GM21381 (cell line): ENCODE measurements around the gene UBR1.
"Not testable (repeated sequence)": the region's sequence is repeated elsewhere in the genome, so short reads cannot be mapped to it uniquely, and the experiment has no call there.

Experiments
- ATAC-seq: cut with Tn5 transposase; IDR thresholded peaks from one replicate; pipeline ENCODE4 v1.9.1; 2021; ENCODE audit warnings: mild to moderate bottlenecking, moderate library complexity; ENCODE audit not compliant: unreplicated experiment

The UBR1 gene

DNA sequence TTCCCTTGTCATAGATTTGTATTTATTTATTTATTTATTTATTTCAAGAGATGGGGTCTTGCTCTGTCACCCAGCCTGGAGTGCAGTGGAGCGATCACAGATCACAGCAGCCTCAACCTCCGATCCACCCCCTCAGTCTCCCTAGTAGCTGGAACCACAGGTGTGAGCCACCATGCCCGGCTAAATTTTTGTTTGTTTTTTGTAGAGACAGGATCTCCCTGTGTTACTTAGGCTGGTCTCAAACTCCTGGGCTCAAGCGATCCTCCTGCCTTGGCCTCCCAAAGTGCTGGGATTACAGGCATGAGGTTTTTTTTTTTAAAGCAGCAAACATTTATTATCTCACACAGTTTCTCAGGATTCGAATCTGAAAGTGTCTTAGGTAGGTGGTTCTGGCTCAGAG lies 187.8 kb downstream of the UBR1 start:
- ATAC-seq, result no peak

DNA sequence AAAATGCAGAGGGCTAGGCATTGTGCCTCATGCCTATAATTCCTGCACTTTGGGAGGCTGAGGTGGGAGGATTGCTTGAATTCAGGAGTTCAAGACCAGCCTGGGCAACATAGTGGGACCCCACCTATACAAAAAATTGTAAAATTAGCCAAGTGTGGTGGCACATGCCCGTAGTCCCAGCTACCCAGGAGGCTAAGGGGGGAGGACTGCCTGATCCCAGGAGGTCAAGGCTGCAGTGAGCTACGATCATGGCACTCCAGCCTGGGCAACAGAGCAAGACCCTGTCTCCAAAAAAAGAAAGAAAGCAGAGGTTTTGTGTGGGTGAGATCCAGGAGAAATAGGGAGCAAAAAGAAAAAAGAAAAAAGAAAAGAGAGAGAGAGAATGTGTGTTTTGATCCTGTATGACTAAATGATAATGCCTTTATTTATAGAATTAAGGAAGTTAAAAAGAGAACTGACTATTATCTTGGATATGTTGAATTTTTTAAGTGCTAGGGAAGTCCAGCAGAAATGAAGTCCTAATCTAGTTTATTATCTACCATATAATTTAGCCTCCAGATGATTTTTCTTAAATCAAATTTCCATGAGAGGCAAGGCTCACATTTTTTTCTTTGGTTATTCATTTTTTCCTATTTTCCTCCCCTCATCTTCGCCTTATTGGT lies 190.1 kb downstream of the UBR1 start:
- no peak for ATAC-seq

- ATAC-seq, result no peak
These were observed 190.9 kb downstream of the UBR1 start for GRCh38 chr15:42914728-42915497.

GRCh38 chr15:42911058-42911592 lies 194.7 kb downstream of the UBR1 start:
- ATAC-seq, result no peak

DNA sequence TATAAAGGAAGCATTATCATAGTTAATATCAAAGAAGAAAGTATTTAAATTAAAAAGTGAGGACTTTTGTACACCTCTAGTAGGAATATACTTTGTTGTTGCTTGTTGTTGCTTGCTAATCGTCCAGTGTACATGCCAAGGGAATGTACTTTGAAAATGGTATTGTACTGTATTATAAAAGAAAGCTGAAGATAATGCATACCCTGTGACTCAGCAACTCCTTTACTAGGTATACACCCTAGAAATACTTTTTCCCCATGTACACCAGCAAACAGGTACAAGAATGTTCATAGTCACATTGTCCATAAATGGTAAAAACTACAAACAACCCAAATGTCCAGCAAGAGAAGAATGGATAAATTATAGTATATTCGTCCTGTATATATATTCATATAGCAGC lies 197.3 kb downstream of the UBR1 start:
- no peak for ATAC-seq

GRCh38 chr15:42903388-42904324 lies 202.2 kb downstream of the UBR1 start:
- no peak for ATAC-seq

- not testable (repeated sequence) for ATAC-seq
These were observed 211.9 kb downstream of the UBR1 start for GRCh38 chr15:42893911-42894310.
